Nephron (organoid): ENCODE measurements around the gene GPM6B.
A peak's percentile ranks its signal among the peaks of the same experiment; 100 is the strongest.

ENCODE experiments used
- H3K27ac Mint-ChIP-seq, 3 experiments: 2 replicates each; pipeline ENCODE4 v1.8.0; 2020; ENCODE audit warnings: mixed read lengths in 3 of 3, mild to moderate bottlenecking in 2 of 3, moderate library complexity in 1 of 3
- H3K27me3 Mint-ChIP-seq: 2 replicates; pipeline ENCODE4 v1.8.0; 2021; ENCODE audit warnings: low read depth, mild to moderate bottlenecking, moderate library complexity, mixed read lengths
- H3K36me3 Mint-ChIP-seq: 2 replicates; pipeline ENCODE4 v1.8.0; 2020; ENCODE audit warnings: low read depth, mixed read lengths
- H3K4me1 Mint-ChIP-seq: 2 replicates; pipeline ENCODE4 v1.8.0; 2020; ENCODE audit warnings: mixed read lengths
- H3K4me3 Mint-ChIP-seq, 3 experiments: 2 replicates each; pipeline ENCODE4 v1.8.0; 2020; ENCODE audit warnings: mild to moderate bottlenecking in 3 of 3, mixed read lengths in 3 of 3, moderate library complexity in 2 of 3
- H3K9me3 Mint-ChIP-seq: 2 replicates; pipeline ENCODE4 v1.8.0; 2020; ENCODE audit warnings: mixed read lengths
- CTCF ChIP-seq, 3 experiments: fragments of 200-600 bp; sonication (generic); IDR thresholded peaks; one replicate each; pipeline ENCODE4 v1.5.0; 2021; ENCODE audit warnings: antibody characterized with exemption in 3 of 3; ENCODE audit not compliant: unreplicated experiment in 3 of 3

Gene GPM6B

GRCh38 chrX:13755254-13755653 lies 61.6 kb downstream of the GPM6B start:
- H3K27me3 Mint-ChIP-seq = no peaks in the 10 kb centered on the region
- no peak overlapping the region for H3K27ac Mint-ChIP-seq
- peaks cover 3% of the 10 kb centered on the region for H3K4me1 Mint-ChIP-seq
- peaks cover 2% of the 10 kb centered on the region for H3K9me3 Mint-ChIP-seq
- H3K36me3 Mint-ChIP-seq = peaks cover 31% of the 10 kb centered on the region
- H3K4me3 Mint-ChIP-seq = no peak overlapping the region
- no peak for TF ChIP-seq CTCF (IDR thresholded peaks at IDR 0.05; ENCODE audit: unreplicated experiment in 3 of 3)

DNA sequence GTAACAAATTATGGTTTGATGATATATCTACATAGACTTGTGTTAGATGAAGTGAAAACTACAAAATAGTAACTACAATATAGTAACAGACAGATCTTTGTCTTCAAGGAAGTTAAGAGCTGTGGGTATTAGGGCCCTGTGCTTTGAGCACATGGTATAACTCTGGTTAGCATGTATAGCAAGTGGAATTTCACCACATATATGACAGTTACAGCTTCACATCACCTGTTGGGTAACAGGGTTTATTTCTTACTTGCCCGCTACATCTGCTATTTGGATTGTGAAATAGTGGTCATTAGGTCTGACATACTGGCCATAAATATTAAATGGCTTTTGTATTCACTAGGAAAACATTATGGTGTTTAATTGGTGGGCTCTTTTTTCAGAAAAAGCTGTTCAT lies 62.1 kb downstream of the GPM6B start:
- H3K4me1 Mint-ChIP-seq = no peaks in the 10 kb centered on the region
- TF ChIP-seq CTCF (IDR thresholded peaks at IDR 0.05; ENCODE audit: unreplicated experiment in 3 of 3) = no peak
- H3K4me3 Mint-ChIP-seq = no peak overlapping the region
- no peak overlapping the region for H3K27ac Mint-ChIP-seq
- peaks cover 30% of the 10 kb centered on the region for H3K36me3 Mint-ChIP-seq
- no peaks in the 10 kb centered on the region for H3K9me3 Mint-ChIP-seq
- no peaks in the 10 kb centered on the region for H3K27me3 Mint-ChIP-seq

- Mint-ChIP-seq H3K4me3 (no peak overlapping the region), H3K36me3 (peaks cover 27% of the 10 kb centered on the region), H3K27ac (peak overlapping the region in 2 of 3 experiments; percentile 14 to 65), H3K4me1 (no peaks in the 10 kb centered on the region), H3K27me3 (no peaks in the 10 kb centered on the region), H3K9me3 (no peaks in the 10 kb centered on the region)
- no peak for TF ChIP-seq CTCF (IDR thresholded peaks at IDR 0.05; ENCODE audit: unreplicated experiment in 3 of 3)
Observed at GRCh38 chrX:13752646-13753045, 64.2 kb downstream of the GPM6B start.

DNA sequence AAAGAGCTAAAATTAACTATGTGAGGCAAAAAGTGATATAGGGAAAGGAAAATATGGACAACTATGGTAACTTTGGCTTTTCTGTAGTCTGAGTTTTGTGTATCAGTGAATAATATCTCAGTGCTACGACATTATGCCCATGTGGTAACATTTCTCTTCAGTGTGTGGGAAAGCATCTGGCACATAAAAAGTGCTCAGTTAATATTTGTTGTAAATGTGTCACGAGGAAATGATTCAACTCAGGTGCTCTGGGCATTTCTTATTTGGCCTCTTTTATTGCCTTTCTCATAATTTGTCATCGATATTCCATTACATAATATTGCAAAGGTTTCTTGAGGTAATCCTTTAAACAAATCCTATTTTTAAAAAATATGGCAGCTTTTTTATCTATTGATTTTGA lies 64.8 kb downstream of the GPM6B start:
- no peak overlapping the region for H3K27ac Mint-ChIP-seq
- H3K9me3 Mint-ChIP-seq = no peaks in the 10 kb centered on the region

GRCh38 chrX:13750812-13751211 lies 66.1 kb downstream of the GPM6B start:
- Mint-ChIP-seq H3K27ac (no peak overlapping the region), H3K36me3 (peaks cover 36% of the 10 kb centered on the region), H3K4me3 (no peak overlapping the region), H3K4me1 (no peaks in the 10 kb centered on the region), H3K9me3 (no peaks in the 10 kb centered on the region), H3K27me3 (no peaks in the 10 kb centered on the region)
- no peak for TF ChIP-seq CTCF (IDR thresholded peaks at IDR 0.05; ENCODE audit: unreplicated experiment in 3 of 3)

More for the DNA sequence above, 64.8 kb downstream of the GPM6B start:
- Mint-ChIP-seq H3K36me3 (peaks cover 31% of the 10 kb centered on the region), H3K4me1 (no peaks in the 10 kb centered on the region), H3K4me3 (no peak overlapping the region), H3K27me3 (no peaks in the 10 kb centered on the region)
- TF ChIP-seq CTCF (IDR thresholded peaks at IDR 0.05; ENCODE audit: unreplicated experiment in 3 of 3) = no peak

GRCh38 chrX:13750204-13750603 lies 66.7 kb downstream of the GPM6B start:
- peak; percentile 37 to 46 (median 41) for TF ChIP-seq CTCF (IDR thresholded peaks at IDR 0.05; ENCODE audit: unreplicated experiment in 3 of 3)
- peaks cover 36% of the 10 kb centered on the region for H3K36me3 Mint-ChIP-seq
- H3K4me3 Mint-ChIP-seq = no peak overlapping the region
- H3K27ac Mint-ChIP-seq = no peak overlapping the region
- H3K9me3 Mint-ChIP-seq = no peaks in the 10 kb centered on the region
- H3K4me1 Mint-ChIP-seq = no peaks in the 10 kb centered on the region
- H3K27me3 Mint-ChIP-seq = no peaks in the 10 kb centered on the region
